Hepatocyte (in vitro differentiated cells): ENCODE data around the gene RIMS1. TPM values are rescaled to one million over a fixed set of nuclear protein-coding genes. Genes with fewer than 3 reads are reported as not detected.

Experiments
- DNase-seq: peaks from one replicate; pipeline ENCODE4 v3.0.0-alpha.2; 2016; ENCODE audit warnings: low spot score
- H2AFZ ChIP-seq: fragments of 200-600 bp; sonication (generic); 2 replicates; pipeline ENCODE4 v1.6.0; 2016; ENCODE audit warnings: antibody characterized with exemption, mild to moderate bottlenecking
- H3K27ac ChIP-seq: fragments of 200-600 bp; sonication (generic); 2 replicates; pipeline ENCODE4 v1.5.1; 2016; ENCODE audit warnings: mild to moderate bottlenecking
- H3K27me3 ChIP-seq: fragments of 200-600 bp; sonication (generic); 2 replicates; pipeline ENCODE4 v1.6.1; 2016
- H3K36me3 ChIP-seq: fragments of 200-600 bp; sonication (generic); replicated peaks from 2 replicates; pipeline ENCODE4 v1.5.1; 2016; ENCODE audit warnings: low read depth; ENCODE audit not compliant: insufficient read depth
- H3K4me1 ChIP-seq: fragments of 200-600 bp; sonication (generic); 2 replicates; pipeline ENCODE4 v1.5.1; 2016; ENCODE audit warnings: mild to moderate bottlenecking, moderate library complexity; ENCODE audit not compliant: insufficient read depth
- H3K4me2 ChIP-seq: fragments of 200-600 bp; sonication (generic); 2 replicates; pipeline ENCODE4 v1.6.0; 2016
- H3K4me3 ChIP-seq: fragments of 200-600 bp; sonication (generic); 2 replicates; pipeline ENCODE4 v1.5.1; 2016; ENCODE audit warnings: mild to moderate bottlenecking
- H3K79me2 ChIP-seq: fragments of 200-600 bp; sonication (generic); 2 replicates; pipeline ENCODE4 v1.6.0; 2017; ENCODE audit warnings: mild to moderate bottlenecking
- H3K9me2 ChIP-seq: fragments of 200-600 bp; sonication (generic); replicated peaks from 2 replicates; pipeline ENCODE4 v1.6.0; 2017; ENCODE audit warnings: mild to moderate bottlenecking; ENCODE audit not compliant: insufficient read depth
- H3K9me3 ChIP-seq: fragments of 200-600 bp; sonication (generic); 2 replicates; pipeline ENCODE4 v1.5.1; 2016; ENCODE audit warnings: low read depth, mild to moderate bottlenecking
- H4K20me1 ChIP-seq: fragments of 200-600 bp; sonication (generic); 2 replicates; pipeline ENCODE4 v1.6.0; 2016; ENCODE audit warnings: mild to moderate bottlenecking; ENCODE audit not compliant: insufficient read depth, poor library complexity, severe bottlenecking
- CTCF ChIP-seq: fragments of 200-600 bp; sonication (generic); IDR thresholded peaks from 2 replicates; pipeline ENCODE4 v1.5.1; 2016; ENCODE audit warnings: antibody characterized with exemption, mild to moderate bottlenecking; ENCODE audit not compliant: poor library complexity
- EZH2 ChIP-seq: fragments of 200-600 bp; sonication (generic); IDR thresholded peaks from 2 replicates; pipeline ENCODE4 v1.6.1; 2016; ENCODE audit warnings: antibody characterized with exemption, mild to moderate bottlenecking, borderline replicate concordance
- EZH2phosphoT487 ChIP-seq: fragments of 200-600 bp; sonication (generic); IDR thresholded peaks from one replicate; pipeline ENCODE4 v1.6.1; 2018; ENCODE audit warnings: antibody characterized with exemption, mild to moderate bottlenecking, low read depth, moderate library complexity; ENCODE audit not compliant: unreplicated experiment, severe bottlenecking
- WGBS: methylation state at CpG from one replicate; pipeline ENCODE4 v1.1.6; 2016; ENCODE audit warnings: low lambda C conversion rate; ENCODE audit errors: missing lambda C conversion rate; 5-methylcytosine and 5-hydroxymethylcytosine counted together
- polyA plus RNA-seq: library from polyadenylated mRNA; unstranded; fragments of >200 nt; fragmentation: Nextera tagmentation; extraction: Ambion mirVana; gene quantifications from 2 replicates; pipeline ENCODE4 v1.2.1, GENCODE V29; 2016
- total RNA-seq: library from RNA; depleted of rRNA; stranded (reverse); fragments of >200 nt; gene quantifications from 2 replicates; pipeline ENCODE4 v1.2.3, GENCODE V29; 2014

The RIMS1 gene
- total and polyA plus RNA-seq, 2 experiments from 2014 or later, result 0.45 to 5.5 TPM

GRCh38 chr6:72149715-72150114, 263.4 kb downstream of the RIMS1 start:
- Histone ChIP-seq H3K79me2 (no peaks in the 10 kb centered on the region), H3K4me3 (no peak overlapping the region), H3K36me3 (no peaks in the 10 kb centered on the region), H3K4me2 (no peak overlapping the region), H4K20me1 (no peaks in the 10 kb centered on the region), H3K27me3 (no peaks in the 10 kb centered on the region), H2AFZ (no peak overlapping the region), H3K9me2 (no peaks in the 10 kb centered on the region), H3K9me3 (no peaks in the 10 kb centered on the region), H3K4me1 (no peaks in the 10 kb centered on the region), H3K27ac (no peak overlapping the region)
- TF ChIP-seq CTCF (no peak), EZH2 (no peak), EZH2phosphoT487 (no peak)
- DNase-seq, result no peak
- WGBS, result 81% methylated on average over 3 of the region's 3 CpGs

DNA sequence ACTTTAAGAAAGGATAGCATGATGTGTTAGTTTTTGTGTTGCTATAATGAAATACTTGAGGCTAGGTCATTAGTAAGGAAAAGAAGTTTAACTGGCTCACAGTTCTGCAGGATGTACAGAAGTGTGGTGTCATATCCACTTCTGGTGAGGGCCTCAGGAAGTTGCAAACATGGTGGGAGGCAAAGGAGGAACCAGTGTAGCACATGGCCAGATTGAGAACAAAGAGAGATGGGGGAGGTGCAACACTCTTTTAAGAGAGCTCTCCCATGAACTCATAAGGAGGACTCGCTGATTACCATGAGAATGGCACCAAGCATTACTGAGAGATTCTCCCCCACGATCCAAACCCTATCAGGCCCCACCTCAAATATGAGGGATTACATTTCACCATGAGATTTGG, 265.4 kb downstream of the RIMS1 start:
- no peaks in the 10 kb centered on the region for H3K36me3 ChIP-seq
- no peaks in the 10 kb centered on the region for H3K27me3 ChIP-seq
- 71% methylated on average over 2 of the region's 2 CpGs for WGBS
- TF ChIP-seq EZH2, result no peak
- no peak for TF ChIP-seq CTCF
- TF ChIP-seq EZH2phosphoT487, result no peak
- H4K20me1 ChIP-seq, result no peaks in the 10 kb centered on the region
- H2AFZ ChIP-seq, result no peak overlapping the region
- H3K4me2 ChIP-seq, result no peak overlapping the region
- no peaks in the 10 kb centered on the region for H3K79me2 ChIP-seq
- DNase-seq, result no peak
- no peak overlapping the region for H3K4me3 ChIP-seq
- no peaks in the 10 kb centered on the region for H3K9me3 ChIP-seq
- no peaks in the 10 kb centered on the region for H3K9me2 ChIP-seq
- H3K4me1 ChIP-seq, result no peaks in the 10 kb centered on the region
- no peak overlapping the region for H3K27ac ChIP-seq

DNA sequence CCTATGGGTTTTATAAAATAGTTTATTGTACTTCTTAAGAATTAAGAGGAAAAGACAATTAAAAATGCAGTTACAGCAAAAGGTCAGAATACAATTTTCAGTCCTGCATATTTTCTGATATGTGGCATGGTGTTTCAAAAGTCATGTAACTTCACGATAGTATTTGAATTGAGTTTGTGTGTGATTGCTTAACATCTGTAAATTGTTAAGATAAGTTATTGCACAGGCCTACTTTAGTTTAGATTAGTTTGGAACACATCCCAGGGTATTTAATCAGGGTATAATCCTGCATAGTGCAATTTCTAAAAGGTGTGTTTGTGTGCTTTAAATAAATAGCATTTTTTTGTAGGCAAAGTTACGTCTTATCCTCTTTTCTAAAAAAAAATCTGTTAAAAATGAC, 289.6 kb downstream of the RIMS1 start:
- no peak for DNase-seq
- H3K9me3 ChIP-seq, result no peaks in the 10 kb centered on the region
- WGBS, result 35% methylated on average over 2 of the region's 2 CpGs
- peaks cover under 1% of the 10 kb centered on the region for H3K27me3 ChIP-seq
- H3K9me2 ChIP-seq, result no peaks in the 10 kb centered on the region
- H4K20me1 ChIP-seq, result no peaks in the 10 kb centered on the region
- H3K79me2 ChIP-seq, result no peaks in the 10 kb centered on the region
- no peak overlapping the region for H3K27ac ChIP-seq
- no peak overlapping the region for H3K4me3 ChIP-seq
- no peaks in the 10 kb centered on the region for H3K4me1 ChIP-seq
- no peak overlapping the region for H2AFZ ChIP-seq
- H3K36me3 ChIP-seq, result no peaks in the 10 kb centered on the region
- TF ChIP-seq EZH2phosphoT487 (no peak), CTCF (no peak)
- H3K4me2 ChIP-seq, result no peak overlapping the region
